H7 (cell line): Measurements from ENCODE around the gene TTC21A. TPM values are rescaled to one million over a fixed set of nuclear protein-coding genes. Genes with fewer than 3 reads are reported as not detected.

ENCODE experiments used
- DNase-seq: peaks from one replicate; pipeline ENCODE4 v3.0.0; 2012
- H3K27me3 ChIP-seq: 2 replicates; pipeline ENCODE4 v1.6.0; 2011; ENCODE audit warnings: mild to moderate bottlenecking, low read length; ENCODE audit not compliant: control insufficient read depth, insufficient read depth
- H3K36me3 ChIP-seq: replicated peaks from 2 replicates; pipeline ENCODE4 v1.5.1; 2011; ENCODE audit warnings: low read length; ENCODE audit not compliant: control insufficient read depth, insufficient read depth
- H3K4me3 ChIP-seq: 2 replicates; pipeline ENCODE4 v1.5.1; 2011; ENCODE audit warnings: low read depth, mild to moderate bottlenecking, control low read depth, low read length, moderate library complexity; ENCODE audit not compliant: insufficient read depth
- total RNA-seq: library from RNA; depleted of rRNA; stranded (reverse); fragments of >200 nt; shearing (Covaris generic); gene quantifications from 2 replicates; pipeline ENCODE4 v1.2.3, GENCODE V29; 2014

Gene TTC21A
- total RNA-seq, 1 experiment from 2014 or later, result 0.90 TPM

DNA sequence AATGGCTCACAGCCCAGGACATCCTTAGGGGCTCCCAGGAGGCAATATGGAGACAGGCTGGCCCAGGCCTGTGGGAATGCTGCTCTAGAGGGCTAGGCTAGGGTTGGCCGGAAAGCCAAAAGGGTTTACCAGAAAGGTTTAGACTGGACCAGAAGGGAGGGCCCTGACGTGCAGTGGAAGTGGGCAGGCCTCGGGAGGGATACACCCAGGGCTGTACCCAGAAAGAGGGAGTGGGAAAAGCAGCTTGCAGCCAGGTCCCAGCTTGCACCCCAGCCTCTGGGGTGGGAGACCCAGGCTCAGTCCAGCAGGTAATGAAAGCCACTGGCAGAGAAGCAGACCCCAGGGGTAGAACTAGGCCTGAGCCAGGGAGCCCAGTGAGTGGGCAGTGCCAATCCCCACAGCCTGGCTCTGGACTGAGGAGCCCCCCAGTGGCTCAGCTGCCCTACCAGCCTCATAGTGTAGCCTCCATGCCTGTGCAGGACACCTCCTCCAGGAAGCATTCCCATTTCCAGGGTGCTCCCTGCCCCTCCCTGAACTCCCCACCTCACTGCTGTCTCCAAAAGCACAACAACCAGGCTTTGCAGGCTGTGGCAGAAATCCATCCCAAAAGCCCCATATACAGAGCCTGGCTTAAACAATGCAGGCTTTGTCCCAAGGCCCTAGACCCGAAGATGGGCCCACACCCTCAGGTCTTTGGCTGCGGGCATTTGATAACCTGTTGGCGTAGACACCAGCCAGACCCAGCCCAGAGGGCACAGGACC is 3.5 kb upstream of the TTC21A start:
- Histone ChIP-seq H3K36me3 (peaks cover 4% of the 10 kb centered on the region), H3K4me3 (no peak overlapping the region), H3K27me3 (peaks cover 2% of the 10 kb centered on the region; the same call in 1 of the 2 replicates)
- DNase-seq, result peak; percentile 25

- Histone ChIP-seq H3K4me3 (no peak overlapping the region), H3K27me3 (peaks cover 2% of the 10 kb centered on the region; the same call in 1 of the 2 replicates), H3K36me3 (no peaks in the 10 kb centered on the region; the same call in 1 of the 2 replicates)
- DNase-seq, result peak; percentile 22
These were observed 2.4 kb upstream of the TTC21A start for GRCh38 chr3:39104961-39105686.

GRCh38 chr3:39105687-39106063 is 1.8 kb upstream of the TTC21A start:
- H3K36me3 ChIP-seq, result no peaks in the 10 kb centered on the region
- DNase-seq, result no peak
- peaks cover 2% of the 10 kb centered on the region; the same call in 1 of the 2 replicates for H3K27me3 ChIP-seq
- no peak overlapping the region for H3K4me3 ChIP-seq

DNA sequence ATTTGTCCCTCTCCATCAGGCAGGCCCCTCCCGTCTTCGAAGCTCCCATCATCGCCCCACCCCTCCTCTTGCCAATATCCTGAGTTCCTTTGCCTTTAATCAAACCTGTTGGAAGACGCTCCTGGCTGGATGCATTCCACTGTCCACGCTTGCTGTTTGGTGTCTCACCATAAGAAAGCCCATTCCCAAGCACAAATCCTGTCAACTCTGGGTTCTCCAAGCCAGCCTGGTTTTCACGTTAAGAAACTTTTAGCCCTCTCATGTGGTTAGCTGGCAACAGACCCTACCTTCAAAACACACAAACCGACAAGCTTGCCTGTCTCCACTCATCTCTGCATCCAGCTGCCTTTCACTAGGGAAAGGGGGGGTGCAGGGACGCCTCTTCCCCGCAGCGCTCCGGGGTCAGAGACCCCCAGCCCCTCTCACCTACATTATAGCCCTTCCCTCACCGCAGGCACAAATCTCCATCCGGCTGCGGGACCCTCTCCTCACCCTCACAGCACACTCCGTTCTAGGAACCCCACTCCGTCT is 1.1 kb upstream of the TTC21A start:
- peak; percentile 72 for DNase-seq
- peak overlapping the region; percentile 91 for H3K4me3 ChIP-seq
- H3K27me3 ChIP-seq, result peaks cover 2% of the 10 kb centered on the region; the same call in 1 of the 2 replicates
- H3K36me3 ChIP-seq, result no peaks in the 10 kb centered on the region

- peaks cover 2% of the 10 kb centered on the region; the same call in 1 of the 2 replicates for H3K27me3 ChIP-seq
- H3K4me3 ChIP-seq, result peak overlapping the region; percentile 91
- peak; percentile 90 for DNase-seq
- H3K36me3 ChIP-seq, result no peaks in the 10 kb centered on the region
These were observed 561 bp upstream of the TTC21A start for GRCh38 chr3:39106851-39107387.

- no peaks in the 10 kb centered on the region for H3K36me3 ChIP-seq
- peak overlapping the region; percentile 91 for H3K4me3 ChIP-seq
- no peak for DNase-seq
- H3K27me3 ChIP-seq, result peaks cover 2% of the 10 kb centered on the region; the same call in 1 of the 2 replicates
These were observed 775 bp downstream of the TTC21A start for GRCh38 chr3:39108200-39108710.

- Histone ChIP-seq H3K27me3 (peaks cover 2% of the 10 kb centered on the region; the same call in 1 of the 2 replicates), H3K4me3 (no peak overlapping the region), H3K36me3 (no peaks in the 10 kb centered on the region)
- DNase-seq, result no peak
These were observed 1.6 kb downstream of the TTC21A start for GRCh38 chr3:39109086-39109485.

GRCh38 chr3:39110041-39110639 is 2.7 kb downstream of the TTC21A start:
- Histone ChIP-seq H3K27me3 (peaks cover 2% of the 10 kb centered on the region; the same call in 1 of the 2 replicates), H3K36me3 (no peaks in the 10 kb centered on the region), H3K4me3 (no peak overlapping the region)
- no peak for DNase-seq

DNA sequence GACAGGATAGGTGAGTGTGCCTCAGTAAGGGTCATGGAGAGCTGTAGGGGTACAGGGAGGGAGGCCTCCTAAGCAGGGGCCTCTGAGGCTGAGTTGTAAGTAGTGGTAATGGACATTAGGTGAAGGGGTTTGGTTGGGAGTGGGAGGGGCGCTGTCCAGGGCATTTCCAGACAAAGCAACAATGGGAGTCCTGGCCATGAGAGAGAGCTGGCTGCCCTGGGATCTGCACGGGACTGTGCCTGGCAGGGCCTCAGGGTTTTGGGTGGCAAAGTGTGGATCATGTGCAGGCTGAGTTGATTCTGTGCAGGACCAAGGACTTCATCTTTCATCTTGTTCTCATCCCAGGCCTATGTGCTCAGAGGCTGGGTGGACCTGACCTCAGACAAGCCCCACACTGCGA is 4.6 kb downstream of the TTC21A start:
- 0 out of 2 replicates have a peak, but pooled peaks cover 2% of the 10 kb centered on the region for H3K27me3 ChIP-seq

GRCh38 chr3:39112535-39112934 is 5.1 kb downstream of the TTC21A start:
- H3K36me3 ChIP-seq, result no peaks in the 10 kb centered on the region
- no peak for DNase-seq
- H3K4me3 ChIP-seq, result no peak overlapping the region
- H3K27me3 ChIP-seq, result 0 out of 2 replicates have a peak, but pooled peaks cover 2% of the 10 kb centered on the region

More for the DNA sequence above, 4.6 kb downstream of the TTC21A start:
- H3K4me3 ChIP-seq, result no peak overlapping the region
- no peak for DNase-seq
- no peaks in the 10 kb centered on the region for H3K36me3 ChIP-seq

- no peak overlapping the region for H3K4me3 ChIP-seq
- no peaks in the 10 kb centered on the region for H3K36me3 ChIP-seq
- DNase-seq, result no peak
- 0 out of 2 replicates have a peak, but pooled peaks cover 2% of the 10 kb centered on the region for H3K27me3 ChIP-seq
These were observed 5.8 kb downstream of the TTC21A start for GRCh38 chr3:39113291-39113690.

- no peak for DNase-seq
- no peaks in the 10 kb centered on the region for H3K27me3 ChIP-seq
- H3K4me3 ChIP-seq, result no peak overlapping the region
- no peaks in the 10 kb centered on the region for H3K36me3 ChIP-seq
These were observed 7.0 kb downstream of the TTC21A start for GRCh38 chr3:39114456-39114855.

DNA sequence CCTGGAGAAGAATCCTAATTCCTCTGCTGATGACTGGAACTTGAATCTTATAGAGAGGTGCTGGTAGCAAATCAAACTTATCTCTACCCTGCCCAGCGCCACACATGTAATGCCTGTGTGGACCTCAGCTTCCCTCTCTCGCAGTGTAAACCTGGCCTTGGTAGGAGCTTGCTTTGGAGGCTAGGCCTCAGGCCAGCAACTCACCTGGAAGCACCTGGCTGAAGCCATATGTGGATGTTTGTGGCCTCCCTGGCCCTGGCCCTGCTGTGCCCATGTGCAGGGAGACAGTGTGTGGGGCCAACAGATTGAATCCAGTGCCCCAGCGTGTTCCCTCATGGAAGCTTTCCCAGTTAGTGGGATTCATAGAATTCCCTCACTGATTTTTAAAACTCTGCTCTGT is 8.4 kb downstream of the TTC21A start:
- H3K4me3 ChIP-seq, result no peak overlapping the region
- DNase-seq, result no peak
- H3K36me3 ChIP-seq, result no peaks in the 10 kb centered on the region
- H3K27me3 ChIP-seq, result no peaks in the 10 kb centered on the region

- Histone ChIP-seq H3K27me3 (no peaks in the 10 kb centered on the region), H3K4me3 (no peak overlapping the region)
These were observed 10.6 kb downstream of the TTC21A start for GRCh38 chr3:39118079-39118478.

More at GRCh38 chr3:39118079-39118478, 10.6 kb downstream of the TTC21A start:
- no peak for DNase-seq
- H3K36me3 ChIP-seq, result no peaks in the 10 kb centered on the region
